GM19193 (cell line): ENCODE measurements around the gene QTRT2.

Experiments used
- POLR2A ChIP-seq: IDR thresholded peaks from 4 replicates; pipeline ENCODE4 v1.6.1; 2011; ENCODE audit not compliant: insufficient read depth, insufficient read length; ENCODE audit errors: extremely low read depth

The QTRT2 gene

DNA sequence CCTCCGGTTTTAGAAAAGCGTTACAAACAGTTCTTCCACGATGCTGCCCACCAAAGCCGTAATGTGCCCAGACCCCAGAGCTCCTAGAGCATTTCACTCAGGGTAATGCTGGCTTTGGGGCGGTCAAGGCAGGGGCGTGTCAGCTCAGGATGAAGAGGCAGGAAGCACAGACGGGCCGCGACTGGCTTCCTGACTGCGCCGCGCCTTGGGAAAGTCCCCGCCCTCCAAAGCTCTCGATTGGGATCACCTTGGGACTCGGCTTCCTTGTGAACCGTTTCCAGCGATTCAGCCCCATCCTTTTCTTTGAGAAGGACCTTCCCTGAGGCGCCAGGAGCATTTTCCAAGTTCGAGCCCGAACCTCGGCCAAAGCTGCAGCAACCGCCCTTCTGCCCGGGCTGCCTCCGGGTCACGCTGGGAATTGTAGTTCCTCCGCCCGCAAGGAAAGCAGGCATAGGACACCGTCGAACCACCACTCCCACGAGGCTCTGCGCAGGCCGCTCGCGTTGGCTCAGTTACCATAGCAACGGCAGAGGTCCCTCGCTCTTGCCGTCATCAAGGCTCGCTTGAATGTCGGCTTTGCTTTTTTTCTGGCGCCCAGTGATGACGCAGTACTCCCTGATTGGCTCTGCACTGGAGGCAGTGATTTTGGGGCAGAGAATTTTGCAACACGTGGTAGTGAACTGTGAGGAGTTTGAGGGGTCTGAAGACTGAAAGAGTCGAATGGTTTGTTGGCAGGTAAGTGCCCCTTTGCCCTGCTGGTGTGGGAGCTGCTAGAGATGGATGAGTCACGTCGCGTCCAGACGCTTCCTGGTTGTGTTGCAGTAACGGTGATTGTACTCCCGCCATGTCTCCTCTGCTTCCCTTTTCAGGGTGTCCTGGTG lies at the start of gene QTRT2, which contains the start of gene CCDC191:
QTRT2 (plus strand) TSS at position 608 of the 881 bp plus-strand sequence. CDS start 8,521 bp downstream, outside the sequence.
CCDC191 (minus strand) TSS at position 397 of the 881 bp plus-strand sequence; CDS start at position 337, 60 bp downstream.
- TF ChIP-seq POLR2A: peak; percentile 47

GRCh38 chr3:114011059-114011797 lies 45.3 kb upstream of the QTRT2 start:
- no peak for TF ChIP-seq POLR2A

DNA sequence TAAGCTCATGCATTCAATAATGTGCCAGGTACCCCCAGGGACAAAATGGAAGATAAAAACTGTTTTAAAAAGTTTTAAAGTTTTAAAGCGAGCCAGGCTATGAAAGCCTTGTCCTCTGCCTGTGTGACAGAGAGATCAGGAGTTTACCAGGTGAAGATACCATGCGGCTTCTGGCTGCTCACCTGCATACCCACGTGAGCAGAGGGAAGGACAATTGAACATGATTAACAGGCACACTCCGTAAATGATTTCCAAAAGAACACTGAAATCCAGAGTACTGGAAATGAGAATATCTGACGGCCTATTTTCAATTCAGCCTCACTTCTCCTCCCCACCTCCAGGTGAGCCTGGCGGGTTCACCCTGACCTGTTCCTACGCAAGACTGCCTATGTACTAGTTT lies 42.3 kb upstream of the QTRT2 start:
- TF ChIP-seq POLR2A: no peak

- TF ChIP-seq POLR2A: no peak
Observed at GRCh38 chr3:114019486-114019885, 37.1 kb upstream of the QTRT2 start.

GRCh38 chr3:114020907-114021306 lies 35.6 kb upstream of the QTRT2 start:
- no peak for TF ChIP-seq POLR2A

DNA sequence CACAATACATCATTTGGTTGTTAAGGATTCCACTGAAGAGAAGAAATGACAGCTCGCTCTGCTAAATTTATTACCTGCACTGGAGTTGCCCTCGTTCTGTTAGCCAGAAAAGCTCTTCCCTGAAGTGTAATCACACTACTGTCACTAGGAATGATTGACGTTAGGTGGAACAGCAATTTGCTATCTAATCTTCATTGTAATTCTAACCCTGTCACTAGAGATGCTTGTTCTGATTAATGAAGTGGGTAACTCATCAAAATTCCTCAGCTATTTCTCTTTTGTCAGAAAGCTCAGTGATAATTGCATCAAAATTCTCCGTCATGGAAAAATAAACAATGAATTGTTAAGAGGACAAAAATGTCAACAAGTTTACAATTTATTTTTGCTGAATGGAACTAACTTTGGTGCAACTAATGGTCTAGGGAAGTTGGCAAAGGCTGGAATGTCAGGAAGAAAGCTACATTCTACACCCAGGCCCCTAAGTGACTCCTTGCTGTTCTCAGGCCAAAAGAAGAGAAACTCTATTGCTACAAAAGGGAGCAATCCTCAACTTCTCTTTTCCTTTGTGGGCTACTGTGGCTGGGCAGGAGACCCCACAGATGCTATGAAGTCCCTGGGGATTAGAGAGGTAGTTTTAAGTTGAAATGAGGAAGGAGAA lies 34.3 kb upstream of the QTRT2 start:
- TF ChIP-seq POLR2A: no peak

- no peak for TF ChIP-seq POLR2A
Observed at GRCh38 chr3:114025451-114025850, 31.1 kb upstream of the QTRT2 start.

- TF ChIP-seq POLR2A: no peak
Observed at GRCh38 chr3:114026331-114026730, 30.2 kb upstream of the QTRT2 start.

- TF ChIP-seq POLR2A: no peak
Observed at GRCh38 chr3:114033721-114034120, 22.8 kb upstream of the QTRT2 start.

DNA sequence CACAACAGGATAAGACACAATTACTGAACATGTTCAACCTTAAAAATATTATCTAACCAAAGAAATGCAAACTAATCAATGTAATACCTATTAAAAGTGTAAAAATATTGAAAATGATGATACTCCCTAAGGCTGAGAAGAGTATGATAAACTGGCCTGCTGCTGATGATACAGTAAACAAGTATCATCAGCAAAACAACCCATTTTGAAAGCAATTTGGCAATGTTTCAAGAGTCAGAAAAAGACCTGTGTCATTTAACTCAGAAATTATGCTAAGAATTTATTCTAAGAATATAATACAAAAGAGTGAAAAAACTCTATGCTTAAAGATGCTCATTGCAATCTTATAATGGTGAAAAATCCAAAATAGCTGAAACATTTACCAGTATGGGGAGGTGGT lies 22.3 kb upstream of the QTRT2 start:
- no peak for TF ChIP-seq POLR2A

- TF ChIP-seq POLR2A: no peak
Observed at GRCh38 chr3:114034787-114035545, 21.6 kb upstream of the QTRT2 start.

DNA sequence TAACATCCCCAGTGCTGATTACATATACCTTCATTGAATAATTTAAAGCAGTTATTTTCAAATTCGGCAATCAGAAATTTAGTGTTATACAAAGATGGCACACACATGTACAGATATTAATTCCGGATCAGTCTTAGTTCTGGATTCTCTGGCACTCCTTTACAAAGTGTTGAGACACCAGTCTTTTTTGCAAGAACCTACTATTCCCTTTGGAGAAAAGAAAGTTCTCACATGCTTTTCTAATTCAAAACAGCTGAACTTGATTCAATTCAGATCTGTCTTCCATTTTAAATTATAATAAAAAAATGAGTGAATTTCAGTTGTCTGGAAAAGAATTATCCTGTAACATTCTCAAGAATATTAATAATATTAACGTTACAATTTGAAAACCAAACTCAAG lies 20.6 kb upstream of the QTRT2 start:
- TF ChIP-seq POLR2A: no peak

GRCh38 chr3:114043205-114043604 lies 13.3 kb upstream of the QTRT2 start:
- no peak for TF ChIP-seq POLR2A

DNA sequence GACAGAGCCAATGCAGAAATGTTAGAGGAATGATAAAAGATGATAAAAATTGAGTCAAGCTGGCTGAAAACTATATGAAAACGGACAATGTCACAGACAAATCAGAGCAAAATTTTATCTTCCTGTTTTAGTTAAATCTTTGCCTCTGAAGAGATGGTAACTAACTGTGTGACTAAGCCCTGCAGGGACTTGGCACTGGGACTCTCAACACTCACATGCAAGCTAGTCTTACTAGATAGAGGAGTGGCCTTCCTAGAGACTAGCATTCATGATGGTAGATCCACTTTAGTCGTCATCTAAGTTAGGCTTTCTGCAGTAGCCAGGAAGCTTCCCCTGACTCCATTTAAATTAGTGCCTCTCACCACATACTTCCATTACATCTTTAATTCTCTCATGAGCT lies 4.3 kb upstream of the QTRT2 start:
- no peak for TF ChIP-seq POLR2A

- no peak for TF ChIP-seq POLR2A
Observed at GRCh38 chr3:114057011-114057347, 442 bp downstream of the QTRT2 start.
